Esophagus muscularis mucosa (tissue), 4 donors: ENCODE measurements around the gene AGK. TPM values are rescaled to one million over a fixed set of nuclear protein-coding genes. Genes with fewer than 3 reads are reported as not detected.
"Not testable (repeated sequence)": the region's sequence is repeated elsewhere in the genome, so short reads cannot be mapped to it uniquely, and the experiment has no call there.

Experiments used
- DNase-seq: peaks from one replicate; pipeline ENCODE4 v3.0.0-alpha.2; 2017; ENCODE audit errors: extremely low spot score
- H3K27ac ChIP-seq, 4 donors: fragments of 200-600 bp; sonication (generic); replicated peaks in 1 of 4; 1 replicate in 3 of 4; 2 replicates in 1 of 4; pipeline ENCODE4 v1.5.1; 2016 to 2019; ENCODE audit warnings: mild to moderate bottlenecking in 1 of 4
- H3K27me3 ChIP-seq, 4 donors: fragments of 200-600 bp; sonication (generic); one replicate each; pipeline versions ENCODE4 v1.5.1 to v1.6.0; 2016 to 2019
- H3K36me3 ChIP-seq, 4 donors: fragments of 200-600 bp; sonication (generic); one replicate each; pipeline ENCODE4 v1.5.1; 2016 to 2019
- H3K4me1 ChIP-seq, 4 donors: fragments of 200-600 bp; sonication (generic); one replicate each; pipeline ENCODE4 v1.5.1; 2016 to 2019
- H3K4me3 ChIP-seq, 4 donors: fragments of 200-600 bp; sonication (generic); 1 replicate in 2 of 4; 2 replicates in 2 of 4; pipeline ENCODE4 v1.5.1; 2016 to 2019; ENCODE audit warnings: mild to moderate bottlenecking in 4 of 4, moderate library complexity in 1 of 4
- H3K9me3 ChIP-seq, 4 donors: fragments of 200-600 bp; sonication (generic); 1 replicate in 3 of 4; 2 replicates in 1 of 4; pipeline ENCODE4 v1.5.1; 2016 to 2019
- EP300 ChIP-seq: sonication (generic); formaldehyde crosslinking; IDR thresholded peaks from one replicate; pipeline ENCODE4 v1.6.1; 2017; ENCODE audit warnings: antibody characterized with exemption
- POLR2A ChIP-seq: fragments of 450-650 bp; IDR thresholded peaks from one replicate; pipeline ENCODE4 v1.6.1; 2017; ENCODE audit warnings: antibody characterized with exemption, moderate library complexity, mild to moderate bottlenecking, low read depth
- POLR2AphosphoS5 ChIP-seq, 2 donors: sonication (generic); formaldehyde crosslinking; IDR thresholded peaks; one replicate each; pipeline ENCODE4 v1.6.1; 2017; ENCODE audit warnings: antibody characterized with exemption in 2 of 2
- WGBS: methylation state at CpG from one replicate; pipeline ENCODE4 v1.1.5; 2018; 5-methylcytosine and 5-hydroxymethylcytosine counted together
- intact Hi-C: fragments of 100-400 bp; cut with DNase I; formaldehyde crosslinking; loops from one replicate; pipeline ENCODE4 v1.15.1; 2023
- total RNA-seq, 4 donors: library from RNA; depleted of rRNA; stranded (reverse); fragments of >200 nt; gene quantifications; one replicate each; pipeline versions ENCODE4 v1.1.0 to v1.2.1, GENCODE V29; 2016
- TF ChIP-seq, protein P1 (sequence below), 3 experiments: fragments of 200-600 bp in 2 of 3; fragments of 450-650 bp in 1 of 3; sonication (generic) in 2 of 3; IDR thresholded peaks; one replicate each; pipeline ENCODE4 v1.5.1; 2017 to 2019; ENCODE audit warnings: antibody characterized with exemption in 3 of 3, mild to moderate bottlenecking in 2 of 3, moderate library complexity in 1 of 3

Gene AGK
- total RNA-seq, 4 donors from 2014 or later: 17.9 to 23.4 (median 19.2) TPM

DNA sequence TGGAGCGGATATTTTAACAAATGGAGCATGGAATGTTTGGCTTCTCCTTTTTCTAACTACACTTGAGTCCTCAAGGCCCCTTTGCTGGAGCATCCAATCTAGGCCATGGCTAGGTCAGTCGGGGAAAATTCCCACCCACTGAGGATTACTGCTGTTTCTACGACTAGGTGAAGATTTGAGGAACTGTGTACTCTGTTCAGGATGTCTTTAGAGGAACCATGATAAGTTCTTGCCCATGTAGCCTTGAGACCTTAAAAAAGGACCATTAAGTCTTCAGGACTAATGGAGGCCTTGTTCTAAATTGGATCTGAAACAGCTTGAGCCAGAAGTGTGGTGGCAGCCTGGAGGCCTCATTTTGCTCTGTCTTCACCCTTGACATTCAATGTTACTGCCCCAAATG, 6.2 kb downstream of the AGK start:
- no peak for DNase-seq
- TF ChIP-seq, protein P1, sequence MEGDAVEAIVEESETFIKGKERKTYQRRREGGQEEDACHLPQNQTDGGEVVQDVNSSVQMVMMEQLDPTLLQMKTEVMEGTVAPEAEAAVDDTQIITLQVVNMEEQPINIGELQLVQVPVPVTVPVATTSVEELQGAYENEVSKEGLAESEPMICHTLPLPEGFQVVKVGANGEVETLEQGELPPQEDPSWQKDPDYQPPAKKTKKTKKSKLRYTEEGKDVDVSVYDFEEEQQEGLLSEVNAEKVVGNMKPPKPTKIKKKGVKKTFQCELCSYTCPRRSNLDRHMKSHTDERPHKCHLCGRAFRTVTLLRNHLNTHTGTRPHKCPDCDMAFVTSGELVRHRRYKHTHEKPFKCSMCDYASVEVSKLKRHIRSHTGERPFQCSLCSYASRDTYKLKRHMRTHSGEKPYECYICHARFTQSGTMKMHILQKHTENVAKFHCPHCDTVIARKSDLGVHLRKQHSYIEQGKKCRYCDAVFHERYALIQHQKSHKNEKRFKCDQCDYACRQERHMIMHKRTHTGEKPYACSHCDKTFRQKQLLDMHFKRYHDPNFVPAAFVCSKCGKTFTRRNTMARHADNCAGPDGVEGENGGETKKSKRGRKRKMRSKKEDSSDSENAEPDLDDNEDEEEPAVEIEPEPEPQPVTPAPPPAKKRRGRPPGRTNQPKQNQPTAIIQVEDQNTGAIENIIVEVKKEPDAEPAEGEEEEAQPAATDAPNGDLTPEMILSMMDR (IDR thresholded peaks at IDR 0.05): no peak
- TF ChIP-seq EP300: no peak
- TF ChIP-seq POLR2AphosphoS5 (IDR thresholded peaks at IDR 0.05): no peak
- Histone ChIP-seq H3K36me3 (peaks cover 0 to 31% (median 21%) of the 10 kb centered on the region in 4 donors), H3K4me1 (peaks cover 8 to 23% (median 10%) of the 10 kb centered on the region in 4 donors), H3K4me3 (no peak overlapping the region), H3K9me3 (peaks cover 0 to 5% (median 4%) of the 10 kb centered on the region in 4 donors), H3K27ac (no peak overlapping the region), H3K27me3 (no peaks in the 10 kb centered on the region)
- intact Hi-C loops: no loop called here
- 72% methylated on average over 3 of the region's 3 CpGs for WGBS

DNA sequence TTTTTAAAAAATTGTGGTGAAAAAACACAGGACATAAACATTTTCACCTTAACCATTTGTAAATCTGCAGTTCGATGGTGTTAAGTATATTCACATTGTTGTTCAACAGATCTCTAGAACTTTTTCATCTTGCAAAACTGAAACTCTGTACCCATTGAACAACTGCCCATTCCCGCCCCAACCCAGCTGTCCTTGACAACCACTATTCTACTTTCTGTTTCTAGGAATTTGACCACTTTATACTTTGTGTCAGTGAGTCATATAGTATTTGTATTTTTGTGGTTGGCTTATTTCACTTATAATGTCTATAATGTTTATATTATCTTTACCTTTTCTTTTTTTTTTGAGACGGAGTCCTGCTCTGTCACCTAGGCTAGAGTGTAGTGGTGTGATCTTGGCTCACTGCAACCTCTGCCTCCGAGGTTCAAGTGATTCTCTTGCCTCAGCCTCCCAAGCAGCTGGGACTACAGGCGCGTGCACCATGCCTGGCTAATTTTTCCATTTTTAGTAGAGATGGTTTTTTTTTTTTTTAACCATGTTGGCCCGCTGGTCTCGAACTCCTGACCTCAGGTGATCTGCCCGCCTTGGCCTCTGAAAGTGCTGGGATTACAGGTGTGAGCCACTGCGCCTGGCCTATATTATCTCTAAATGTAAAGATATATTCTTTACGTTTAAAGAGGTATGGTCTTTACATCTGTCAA, 6.8 kb downstream of the AGK start:
- intact Hi-C loops, H3K27me3 ChIP-seq, H3K4me3 ChIP-seq, H3K9me3 ChIP-seq, DNase-seq, H3K27ac ChIP-seq: not testable (repeated sequence)
- H3K4me1 ChIP-seq: peaks cover 2 to 18% (median 6%) of the 10 kb centered on the region in 4 donors
- peaks cover 0 to 37% (median 24%) of the 10 kb centered on the region in 4 donors for H3K36me3 ChIP-seq
- 92% methylated on average over 11 of the region's 11 CpGs for WGBS

DNA sequence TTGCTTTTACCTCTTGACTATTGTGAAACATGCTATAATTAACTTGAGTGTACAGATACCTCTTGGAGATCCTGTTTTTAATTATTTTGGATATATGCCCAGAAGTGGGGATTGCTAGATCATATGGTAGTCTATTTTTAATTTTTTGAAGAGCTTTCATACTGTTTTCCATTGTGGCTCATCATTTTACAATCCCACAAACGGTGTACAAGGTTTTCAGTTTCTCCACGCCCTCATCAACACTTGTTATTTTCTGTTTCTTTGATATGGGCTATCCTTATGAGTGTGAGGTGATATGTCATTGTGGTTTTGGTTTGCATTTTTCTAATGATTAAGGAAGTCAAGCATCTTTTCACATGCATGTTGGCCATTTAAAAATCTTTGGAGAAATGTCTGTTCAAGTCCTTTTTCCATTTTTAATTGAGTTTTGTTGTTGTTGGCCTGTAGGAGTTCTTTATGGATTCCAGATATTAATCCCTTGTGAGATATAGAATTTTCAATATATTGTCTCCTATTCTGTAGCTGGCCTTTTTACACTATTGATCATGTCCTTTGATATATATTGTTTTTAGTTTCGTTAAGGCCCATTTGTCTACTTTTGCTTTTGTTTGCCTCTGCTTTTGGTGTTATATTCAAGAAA, 7.5 kb downstream of the AGK start:
- intact Hi-C loops: no loop called here

DNA sequence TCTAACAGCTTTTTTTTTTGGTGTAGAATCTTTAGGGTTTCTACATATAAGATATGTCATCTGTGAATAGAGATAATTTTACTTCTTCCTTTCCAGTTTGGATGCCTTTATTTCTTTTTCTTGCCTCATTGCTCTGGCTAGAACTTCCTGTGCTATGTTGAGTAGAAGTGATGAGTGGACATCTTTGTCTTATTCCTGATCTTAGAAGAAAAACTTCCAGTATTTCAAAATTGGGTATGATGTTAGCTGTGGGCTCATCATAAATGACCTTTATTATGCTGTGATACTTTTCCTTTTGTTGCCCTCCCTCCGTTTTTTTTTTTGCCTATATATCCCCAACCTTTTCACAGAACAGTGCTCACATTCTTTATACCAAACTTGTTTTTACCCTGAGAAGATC, 8.8 kb downstream of the AGK start:
- 86% methylated on average over 1 of the region's 1 CpG for WGBS
- H3K9me3 ChIP-seq: peaks cover 0 to 5% (median 4%) of the 10 kb centered on the region in 4 donors
- H3K4me3 ChIP-seq: no peak overlapping the region
- peaks cover 0 to 14% (median 5%) of the 10 kb centered on the region in 4 donors for H3K4me1 ChIP-seq
- DNase-seq: no peak
- no peak overlapping the region for H3K27ac ChIP-seq
- TF ChIP-seq EP300 (no peak), POLR2A (no peak), POLR2AphosphoS5 (IDR thresholded peaks at IDR 0.05) (no peak)
- TF ChIP-seq, protein P1 (IDR thresholded peaks at IDR 0.05): no peak
- intact Hi-C loops: no loop called here
- H3K27me3 ChIP-seq: no peaks in the 10 kb centered on the region
- H3K36me3 ChIP-seq: peaks cover 0 to 53% (median 36%) of the 10 kb centered on the region in 4 donors

More for the DNA sequence above, 7.5 kb downstream of the AGK start:
- Histone ChIP-seq H3K27me3 (no peaks in the 10 kb centered on the region), H3K4me3 (no peak overlapping the region), H3K36me3 (peaks cover 0 to 44% (median 27%) of the 10 kb centered on the region in 4 donors), H3K4me1 (peaks cover 0 to 14% (median 5%) of the 10 kb centered on the region in 4 donors), H3K9me3 (peaks cover 0 to 5% (median 4%) of the 10 kb centered on the region in 4 donors), H3K27ac (no peak overlapping the region)
- 68% methylated on average over 3 of the region's 3 CpGs for WGBS
- DNase-seq: no peak
- TF ChIP-seq, protein P1 (IDR thresholded peaks at IDR 0.05): no peak
- no peak for TF ChIP-seq POLR2A
- no peak for TF ChIP-seq EP300
- TF ChIP-seq POLR2AphosphoS5 (IDR thresholded peaks at IDR 0.05): no peak

DNA sequence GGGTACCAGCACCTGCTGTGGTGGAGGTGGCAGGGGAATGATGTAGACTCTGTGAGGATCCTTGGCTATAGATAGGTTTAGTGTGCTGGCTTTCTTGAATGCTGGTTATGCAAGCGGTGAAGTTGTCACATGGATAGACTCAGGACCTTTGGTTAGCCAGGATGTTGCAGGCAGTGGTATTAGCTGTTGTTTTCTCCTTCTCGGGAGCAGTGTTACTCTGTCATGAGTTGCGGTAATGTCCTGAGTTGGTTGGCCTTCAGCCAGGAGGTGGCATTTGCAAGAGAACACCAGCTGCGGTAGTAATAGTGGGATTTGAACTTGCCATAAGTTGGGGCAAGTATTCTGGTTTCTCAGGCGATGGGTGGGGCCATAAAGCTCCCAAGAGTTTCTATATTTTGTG, 10.8 kb downstream of the AGK start:
- H3K4me1 ChIP-seq: peaks cover 0 to 14% (median 5%) of the 10 kb centered on the region in 4 donors
- peaks cover 0 to 55% (median 26%) of the 10 kb centered on the region in 4 donors for H3K36me3 ChIP-seq
- WGBS: 96% methylated on average over 5 of the region's 5 CpGs
- DNase-seq: no peak
- intact Hi-C loops: no loop called here
- TF ChIP-seq EP300: no peak
- no peak for TF ChIP-seq POLR2A
- TF ChIP-seq, protein P1 (IDR thresholded peaks at IDR 0.05): no peak
- no peak for TF ChIP-seq POLR2AphosphoS5 (IDR thresholded peaks at IDR 0.05)
- no peak overlapping the region for H3K4me3 ChIP-seq
- H3K27me3 ChIP-seq: no peaks in the 10 kb centered on the region
- peaks cover 0 to 5% (median 4%) of the 10 kb centered on the region in 4 donors for H3K9me3 ChIP-seq
- no peak overlapping the region for H3K27ac ChIP-seq
